Ishikawa (cell line): ENCODE data around the gene TLCD1.

Source experiments
- CEBPB ChIP-seq: IDR thresholded peaks from 2 replicates; pipeline ENCODE4 v1.6.1; 2012
- CREB1 ChIP-seq: IDR thresholded peaks from 2 replicates; pipeline ENCODE4 v1.6.1; 2012; ENCODE audit warnings: low read depth
- EGR1 ChIP-seq: IDR thresholded peaks from 2 replicates; pipeline ENCODE4 v1.6.1; 2012
- EP300 ChIP-seq: IDR thresholded peaks from 2 replicates; pipeline ENCODE4 v1.6.1; 2012; ENCODE audit warnings: borderline replicate concordance
- FOXM1 ChIP-seq: IDR thresholded peaks from 2 replicates; pipeline ENCODE4 v1.6.1; 2012; ENCODE audit warnings: low read depth, borderline replicate concordance
- NFIC ChIP-seq: IDR thresholded peaks from 2 replicates; pipeline ENCODE4 v1.6.1; 2012
- RAD21 ChIP-seq: IDR thresholded peaks from 2 replicates; pipeline ENCODE4 v1.6.1; 2012; ENCODE audit warnings: low read depth
- TAF1 ChIP-seq: IDR thresholded peaks from 2 replicates; pipeline ENCODE4 v1.6.1; 2012; ENCODE audit warnings: low read depth, mild to moderate bottlenecking
- TCF12 ChIP-seq: IDR thresholded peaks from 2 replicates; pipeline ENCODE4 v1.6.1; 2012; ENCODE audit warnings: low read depth
- TEAD4 ChIP-seq: IDR thresholded peaks from 2 replicates; pipeline ENCODE4 v1.6.1; 2012
- YY1 ChIP-seq: IDR thresholded peaks from 2 replicates; pipeline ENCODE4 v1.6.1; 2012; ENCODE audit warnings: low read depth
- TF ChIP-seq, protein P1 (sequence below): IDR thresholded peaks from 2 replicates; pipeline ENCODE4 v1.6.1; 2012
- TF ChIP-seq, protein P2 (sequence below): IDR thresholded peaks from 2 replicates; pipeline ENCODE4 v1.6.1; 2012; ENCODE audit warnings: low read depth, mild to moderate bottlenecking
- TF ChIP-seq, protein P3 (sequence below): IDR thresholded peaks from 2 replicates; pipeline ENCODE4 v1.6.1; 2012

DNA sequence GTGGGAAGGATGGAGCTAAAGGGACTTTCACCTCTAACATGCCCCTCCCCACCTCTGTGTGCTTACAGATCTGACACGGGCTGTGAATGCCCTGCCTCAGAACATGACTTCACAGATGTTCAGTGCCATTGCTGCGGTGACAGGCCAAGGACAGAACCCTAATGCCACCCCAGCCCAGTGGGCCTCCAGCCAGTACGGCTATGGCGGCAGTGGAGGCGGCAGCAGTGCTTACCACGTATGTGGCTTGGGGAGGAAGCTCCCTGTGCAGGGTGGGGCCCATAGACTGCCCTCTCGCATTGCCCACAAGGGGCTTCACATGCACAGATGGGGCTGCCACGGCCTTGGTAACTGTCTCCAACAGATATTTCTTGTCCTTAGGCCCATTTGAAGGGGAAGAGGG, 25.8 kb downstream of the TLCD1 start:
- TF ChIP-seq, protein P1, sequence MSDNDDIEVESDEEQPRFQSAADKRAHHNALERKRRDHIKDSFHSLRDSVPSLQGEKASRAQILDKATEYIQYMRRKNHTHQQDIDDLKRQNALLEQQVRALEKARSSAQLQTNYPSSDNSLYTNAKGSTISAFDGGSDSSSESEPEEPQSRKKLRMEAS = no peak
- TF ChIP-seq TAF1 (no peak), EGR1 (no peak), RAD21 (no peak), TEAD4 (no peak), EP300 (no peak), FOXM1 (no peak), CEBPB (no peak), TCF12 (no peak), CREB1 (no peak), YY1 (no peak), NFIC (no peak)
- TF ChIP-seq, protein P2, sequence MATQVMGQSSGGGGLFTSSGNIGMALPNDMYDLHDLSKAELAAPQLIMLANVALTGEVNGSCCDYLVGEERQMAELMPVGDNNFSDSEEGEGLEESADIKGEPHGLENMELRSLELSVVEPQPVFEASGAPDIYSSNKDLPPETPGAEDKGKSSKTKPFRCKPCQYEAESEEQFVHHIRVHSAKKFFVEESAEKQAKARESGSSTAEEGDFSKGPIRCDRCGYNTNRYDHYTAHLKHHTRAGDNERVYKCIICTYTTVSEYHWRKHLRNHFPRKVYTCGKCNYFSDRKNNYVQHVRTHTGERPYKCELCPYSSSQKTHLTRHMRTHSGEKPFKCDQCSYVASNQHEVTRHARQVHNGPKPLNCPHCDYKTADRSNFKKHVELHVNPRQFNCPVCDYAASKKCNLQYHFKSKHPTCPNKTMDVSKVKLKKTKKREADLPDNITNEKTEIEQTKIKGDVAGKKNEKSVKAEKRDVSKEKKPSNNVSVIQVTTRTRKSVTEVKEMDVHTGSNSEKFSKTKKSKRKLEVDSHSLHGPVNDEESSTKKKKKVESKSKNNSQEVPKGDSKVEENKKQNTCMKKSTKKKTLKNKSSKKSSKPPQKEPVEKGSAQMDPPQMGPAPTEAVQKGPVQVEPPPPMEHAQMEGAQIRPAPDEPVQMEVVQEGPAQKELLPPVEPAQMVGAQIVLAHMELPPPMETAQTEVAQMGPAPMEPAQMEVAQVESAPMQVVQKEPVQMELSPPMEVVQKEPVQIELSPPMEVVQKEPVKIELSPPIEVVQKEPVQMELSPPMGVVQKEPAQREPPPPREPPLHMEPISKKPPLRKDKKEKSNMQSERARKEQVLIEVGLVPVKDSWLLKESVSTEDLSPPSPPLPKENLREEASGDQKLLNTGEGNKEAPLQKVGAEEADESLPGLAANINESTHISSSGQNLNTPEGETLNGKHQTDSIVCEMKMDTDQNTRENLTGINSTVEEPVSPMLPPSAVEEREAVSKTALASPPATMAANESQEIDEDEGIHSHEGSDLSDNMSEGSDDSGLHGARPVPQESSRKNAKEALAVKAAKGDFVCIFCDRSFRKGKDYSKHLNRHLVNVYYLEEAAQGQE = no peak
- TF ChIP-seq, protein P3, sequence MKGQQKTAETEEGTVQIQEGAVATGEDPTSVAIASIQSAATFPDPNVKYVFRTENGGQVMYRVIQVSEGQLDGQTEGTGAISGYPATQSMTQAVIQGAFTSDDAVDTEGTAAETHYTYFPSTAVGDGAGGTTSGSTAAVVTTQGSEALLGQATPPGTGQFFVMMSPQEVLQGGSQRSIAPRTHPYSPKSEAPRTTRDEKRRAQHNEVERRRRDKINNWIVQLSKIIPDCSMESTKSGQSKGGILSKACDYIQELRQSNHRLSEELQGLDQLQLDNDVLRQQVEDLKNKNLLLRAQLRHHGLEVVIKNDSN = no peak
